Natural killer cell (primary cell): Measurements from ENCODE around the gene LDLRAD4. TPM values are rescaled to one million over a fixed set of nuclear protein-coding genes. Genes with fewer than 3 reads are reported as not detected.
A peak's percentile ranks its signal among the peaks of the same experiment; 100 is the strongest.

Experiments used
- ATAC-seq, 3 donors: fragments of 150-1000 bp in 2 of 3; fragments of 200-7000 bp in 1 of 3; cut with Tn5 transposase; 1 replicate in 1 of 3; 2 replicates in 2 of 3; pipeline ENCODE4 v1.10.0; 2021; ENCODE audit warnings: mild to moderate bottlenecking in 2 of 3, moderate library complexity in 2 of 3
- DNase-seq, 2 donors: peaks; one replicate each; pipeline versions ENCODE4 v3.0.0 to v3.0.0-alpha.2; 2013 to 2021; ENCODE audit warnings: mixed read lengths in 1 of 2
- H3K27ac ChIP-seq: one replicate; pipeline ENCODE4 v1.5.1; 2013; ENCODE audit warnings: mild to moderate bottlenecking, low read length
- H3K27me3 ChIP-seq: one replicate; pipeline ENCODE4 v1.6.1; 2013; ENCODE audit warnings: low read length; ENCODE audit not compliant: control insufficient read depth, insufficient read depth
- H3K36me3 ChIP-seq: one replicate; pipeline ENCODE4 v1.6.1; 2013; ENCODE audit warnings: low read length; ENCODE audit not compliant: control insufficient read depth, insufficient read depth
- H3K4me1 ChIP-seq: one replicate; pipeline ENCODE4 v1.6.1; 2013; ENCODE audit warnings: low read length; ENCODE audit not compliant: control insufficient read depth, insufficient read depth
- H3K4me3 ChIP-seq: one replicate; pipeline ENCODE4 v1.5.1; 2013; ENCODE audit warnings: low read length
- H3K9me3 ChIP-seq: one replicate; pipeline ENCODE4 v1.6.1; 2013; ENCODE audit warnings: low read length; ENCODE audit not compliant: control insufficient read depth, insufficient read depth
- H3K27ac Mint-ChIP-seq, 2 donors: one replicate each; pipeline ENCODE4 v1.8.0; 2022; ENCODE audit warnings: mild to moderate bottlenecking in 2 of 2, mixed read lengths in 2 of 2, moderate library complexity in 1 of 2
- H3K27me3 Mint-ChIP-seq, 2 donors: one replicate each; pipeline ENCODE4 v1.8.0; 2022; ENCODE audit warnings: low read depth in 2 of 2, mixed read lengths in 2 of 2
- H3K36me3 Mint-ChIP-seq: one replicate; pipeline ENCODE4 v1.8.0; 2022; ENCODE audit warnings: mixed read lengths
- H3K4me1 Mint-ChIP-seq, 2 donors: one replicate each; pipeline ENCODE4 v1.8.0; 2022; ENCODE audit warnings: mixed read lengths in 2 of 2
- H3K4me3 Mint-ChIP-seq: one replicate; pipeline ENCODE4 v1.8.0; 2022; ENCODE audit warnings: mild to moderate bottlenecking, moderate library complexity, mixed read lengths
- H3K9me3 Mint-ChIP-seq, 2 donors: one replicate each; pipeline ENCODE4 v1.8.0; 2022; ENCODE audit warnings: mixed read lengths in 2 of 2
- CTCF ChIP-seq: fragments of 200-600 bp; IDR thresholded peaks from one replicate; pipeline ENCODE4 v1.8.0; 2022; ENCODE audit warnings: antibody characterized with exemption
- WGBS: methylation state at CpG from one replicate; pipeline ENCODE4 v1.1.7; 2013; ENCODE audit warnings: missing lambda C conversion rate; ENCODE audit not compliant: insufficient coverage; 5-methylcytosine and 5-hydroxymethylcytosine counted together
- intact Hi-C: fragments of 100-400 bp; cut with micrococcal nuclease; formaldehyde crosslinking; loops from one replicate; pipeline ENCODE4 v1.14.2; 2022
- total RNA-seq, 4 donors: library from RNA; stranded (reverse); fragments of 120-200 nt in 1 of 4; gene quantifications; one replicate each; pipeline versions ENCODE4 v1.2.3 to v1.2.4, GENCODE V29; 2013 to 2022

Gene LDLRAD4
- total RNA-seq, 3 donors from 2014 or later (not counting 1 experiment from before 2014, with no cell fraction given): 24.0 to 36.3 (median 29.2) TPM

GRCh38 chr18:13382954-13383827 lies 164.6 kb downstream of the LDLRAD4 start:
- no peak overlapping the region for H3K4me3 ChIP-seq
- Mint-ChIP-seq H3K4me1 (peaks cover 17 to 19% of the 10 kb centered on the region in 2 donors), H3K27me3 (no peaks in the 10 kb centered on the region), H3K4me3 (peak overlapping the region; percentile 92), H3K27ac (peak overlapping the region; percentile 93 to 94), H3K9me3 (no peaks in the 10 kb centered on the region), H3K36me3 (no peaks in the 10 kb centered on the region)
- H3K27ac ChIP-seq: peak overlapping the region; percentile 80
- H3K27me3 ChIP-seq: no peaks in the 10 kb centered on the region
- no peaks in the 10 kb centered on the region for H3K9me3 ChIP-seq
- ATAC-seq (no peak), DNase-seq (peak in 1 of 2 donors; percentile 58)
- H3K36me3 ChIP-seq: no peaks in the 10 kb centered on the region
- peaks cover 16% of the 10 kb centered on the region for H3K4me1 ChIP-seq
- intact Hi-C loops: no loop called here
- TF ChIP-seq CTCF: no peak
- WGBS: 90% methylated on average over 18 of the region's 19 CpGs

- H3K36me3 ChIP-seq: no peaks in the 10 kb centered on the region
- no peaks in the 10 kb centered on the region for H3K9me3 ChIP-seq
- H3K27ac ChIP-seq: no peak overlapping the region
- Mint-ChIP-seq H3K9me3 (no peaks in the 10 kb centered on the region), H3K4me1 (peaks cover 9 to 12% of the 10 kb centered on the region in 2 donors), H3K4me3 (no peak overlapping the region), H3K27ac (no peak overlapping the region), H3K36me3 (no peaks in the 10 kb centered on the region), H3K27me3 (no peaks in the 10 kb centered on the region)
- ATAC-seq (no peak), DNase-seq (no peak)
- 95% methylated on average over 40 of the region's 40 CpGs for WGBS
- peaks cover 7% of the 10 kb centered on the region for H3K4me1 ChIP-seq
- H3K4me3 ChIP-seq: no peak overlapping the region
- intact Hi-C loops: no loop called here
- no peak for TF ChIP-seq CTCF
- no peaks in the 10 kb centered on the region for H3K27me3 ChIP-seq
Observed at GRCh38 chr18:13386891-13387801, 168.6 kb downstream of the LDLRAD4 start.

- no peak for DNase-seq
- H3K27me3 ChIP-seq: no peaks in the 10 kb centered on the region
- H3K36me3 ChIP-seq: no peaks in the 10 kb centered on the region
- no peak overlapping the region for H3K27ac ChIP-seq
- peaks cover under 1% of the 10 kb centered on the region for H3K4me1 ChIP-seq
- H3K27me3 Mint-ChIP-seq: no peaks in the 10 kb centered on the region
- no peak overlapping the region for H3K4me3 Mint-ChIP-seq
- H3K4me1 Mint-ChIP-seq: peaks cover under 1 to 3% of the 10 kb centered on the region in 2 donors
- ATAC-seq: no peak
- H3K9me3 ChIP-seq: no peaks in the 10 kb centered on the region
- no peak for TF ChIP-seq CTCF
- H3K36me3 Mint-ChIP-seq: no peaks in the 10 kb centered on the region
- no peak overlapping the region for H3K4me3 ChIP-seq
- H3K9me3 Mint-ChIP-seq: no peaks in the 10 kb centered on the region
- 84% methylated on average over 13 of the region's 13 CpGs for WGBS
- H3K27ac Mint-ChIP-seq: no peak overlapping the region
- intact Hi-C loops: no loop called here
Observed at GRCh38 chr18:13387855-13388548, 169.4 kb downstream of the LDLRAD4 start.
